ENCODE measurements around the gene POR.
"Not testable (repeated sequence)": the region's sequence is repeated elsewhere in the genome, so short reads cannot be mapped to it uniquely, and the experiment has no call there.

The POR gene

DNA sequence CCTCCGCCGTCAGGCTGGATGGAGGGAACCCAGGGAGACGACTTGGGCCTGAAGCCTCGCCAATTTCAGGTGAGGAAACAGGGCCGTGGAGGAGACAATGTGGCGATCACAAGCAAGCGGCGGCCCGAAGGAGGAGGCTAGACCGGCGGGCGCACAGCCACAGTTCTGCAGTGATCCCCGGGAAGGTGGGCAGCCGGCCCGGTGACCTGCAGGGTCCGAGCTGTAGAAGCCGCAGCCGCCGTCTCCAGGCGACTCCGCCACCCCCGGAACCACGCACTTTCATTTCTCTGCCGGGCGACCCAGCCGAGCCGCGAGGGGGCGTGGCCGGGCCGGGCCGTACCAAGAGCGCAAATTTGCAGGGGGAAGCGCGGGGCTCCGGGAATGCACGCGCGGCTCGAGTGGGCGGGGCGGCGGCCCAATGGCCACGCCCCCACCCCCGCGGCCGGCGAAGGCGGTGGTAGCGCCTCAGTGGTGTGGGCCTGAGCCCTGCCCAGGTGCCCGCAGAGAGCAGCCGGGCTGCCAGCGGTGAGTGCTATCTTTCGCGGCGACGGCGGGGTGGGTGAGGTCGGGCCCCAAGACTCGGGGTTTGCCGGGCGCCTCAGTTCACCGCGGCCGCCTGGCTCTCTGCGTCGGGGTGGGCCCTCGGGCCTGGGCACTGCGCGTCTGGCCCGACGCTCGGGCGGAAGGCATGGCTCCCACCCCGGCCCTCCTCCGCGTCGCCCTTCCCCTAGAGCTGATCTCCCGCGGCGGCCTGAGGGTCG lies at the start of gene POR:
TSS of gene POR (plus strand) at position 501 of the 761 bp plus-strand sequence. CDS start 38,847 bp downstream, outside the sequence.
- DNase-seq (ENCODE audit: low read depth): peak; percentile 83

DNA sequence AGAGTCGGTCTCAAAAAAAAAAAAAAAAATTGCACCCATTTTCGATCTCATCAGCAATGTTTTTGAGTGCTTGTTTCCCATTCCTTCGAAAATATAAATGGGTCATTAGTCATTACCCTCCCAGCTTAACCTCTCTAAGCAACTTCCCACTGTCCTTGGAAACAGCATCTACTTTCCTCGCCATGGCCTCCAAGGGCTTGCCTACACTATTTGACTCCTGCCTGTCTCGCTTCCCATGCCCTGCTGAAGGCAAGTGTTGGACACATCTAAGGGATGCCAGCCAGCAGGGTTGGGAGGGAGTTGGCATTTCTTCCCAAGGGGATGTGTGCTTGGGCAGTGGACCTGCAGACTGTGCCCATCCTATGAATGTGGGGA lies 48.9 kb upstream of the POR start:
- no peak for DNase-seq (ENCODE audit: low read depth)

DNA sequence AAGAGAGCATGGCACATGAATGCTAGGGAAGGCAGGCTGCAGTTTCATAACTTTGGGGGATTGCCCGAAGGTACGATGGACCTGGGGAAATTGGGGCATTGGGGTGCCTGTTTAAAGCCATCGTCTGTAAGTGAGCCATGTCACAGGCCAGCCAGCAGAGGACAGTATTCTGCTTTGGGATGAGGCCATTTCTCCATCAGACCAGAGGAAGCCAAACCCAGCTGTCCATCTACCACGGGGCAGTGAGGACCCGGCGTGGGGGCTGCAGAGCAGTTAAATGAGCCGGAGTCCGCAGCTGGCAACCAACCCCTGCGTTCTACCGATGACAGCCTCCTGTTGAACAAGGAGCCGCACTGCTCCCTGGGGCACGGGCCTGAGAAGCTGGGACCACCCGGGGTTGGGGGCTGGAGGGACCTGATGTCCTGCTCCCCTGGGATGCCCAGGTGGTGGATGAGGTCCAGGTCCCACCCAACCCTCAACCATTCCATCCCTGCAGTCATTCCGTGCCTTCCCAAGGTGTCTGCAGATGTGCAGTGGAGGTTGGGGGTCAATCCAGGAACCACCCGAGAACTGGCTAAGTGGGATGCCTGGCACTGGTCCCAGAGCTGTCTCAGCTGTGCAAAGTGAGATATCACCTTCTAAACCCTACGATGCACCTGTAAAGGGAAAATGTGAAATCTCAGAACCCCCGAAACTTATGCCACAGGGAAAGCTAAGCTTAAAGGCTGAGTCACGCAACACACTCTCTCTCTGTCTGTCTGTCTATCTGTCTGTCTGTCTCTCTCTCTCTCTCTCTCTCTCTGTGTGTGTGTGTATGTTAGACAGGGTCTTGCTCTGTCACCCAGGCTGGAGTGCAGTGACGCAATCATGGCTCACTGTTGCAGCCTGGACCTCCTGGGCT lies 48.2 kb upstream of the POR start:
- no peak for DNase-seq (ENCODE audit: low read depth)

GRCh38 chr7:75867390-75867717 lies 47.6 kb upstream of the POR start:
- DNase-seq (ENCODE audit: low read depth): no peak

DNA sequence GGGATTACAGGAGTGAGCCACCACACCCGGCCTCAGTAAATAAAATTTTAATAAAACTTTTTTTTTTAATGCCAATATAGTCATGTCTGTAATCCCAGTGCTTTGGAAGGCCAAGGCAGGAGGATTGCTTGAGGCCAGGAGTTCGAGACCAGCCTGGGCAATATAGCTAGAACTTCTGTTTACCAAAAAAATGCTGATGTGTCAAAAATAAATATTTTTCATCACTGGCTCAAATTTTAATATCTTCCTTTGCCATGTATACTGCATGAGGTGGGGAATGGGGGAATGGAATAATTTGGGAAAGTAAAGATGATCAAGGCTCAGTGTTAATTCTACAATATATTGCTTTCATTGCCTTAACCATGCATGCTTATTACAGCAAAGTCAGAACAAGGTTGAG lies 46.8 kb upstream of the POR start:
- DNase-seq (ENCODE audit: low read depth): no peak

- no peak for DNase-seq (ENCODE audit: low read depth)
Observed at GRCh38 chr7:75869776-75870379, 45.1 kb upstream of the POR start.

DNA sequence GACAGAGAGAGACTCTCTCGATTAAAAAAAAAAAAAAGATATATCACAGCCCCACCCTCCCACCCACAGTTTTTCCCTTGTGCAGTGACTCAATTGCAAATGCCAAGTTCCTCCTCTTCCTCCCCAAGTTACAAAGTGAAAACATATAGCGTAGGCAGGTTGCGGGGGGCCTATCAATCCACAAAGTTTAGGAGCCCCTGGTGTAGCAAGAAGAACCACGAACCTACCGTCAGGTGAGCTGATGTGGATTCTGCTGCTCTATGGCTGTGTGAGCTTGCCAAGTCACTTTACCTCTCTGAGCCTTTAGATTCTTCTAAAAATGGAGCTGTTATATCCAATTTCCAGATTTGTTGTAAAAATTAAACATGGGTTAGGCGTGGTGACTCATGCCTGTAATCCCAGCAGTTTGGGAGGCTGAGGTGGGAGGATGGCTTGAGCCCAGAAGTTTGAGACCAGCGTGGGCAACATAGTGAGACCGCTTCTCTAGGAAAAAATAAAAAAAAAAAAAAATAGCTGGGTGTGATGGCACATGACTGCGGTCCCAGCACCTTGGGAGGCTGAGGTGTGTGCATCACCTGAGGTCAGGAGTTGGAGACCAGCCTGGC lies 44.3 kb upstream of the POR start:
- DNase-seq (ENCODE audit: low read depth): no peak

GRCh38 chr7:75872073-75872782 lies 42.7 kb upstream of the POR start:
- DNase-seq (ENCODE audit: low read depth): no peak

GRCh38 chr7:75874180-75874579 lies 40.8 kb upstream of the POR start:
- DNase-seq (ENCODE audit: low read depth): not testable (repeated sequence)

- DNase-seq (ENCODE audit: low read depth): no peak
Observed at GRCh38 chr7:75875113-75876080, 39.6 kb upstream of the POR start.

- DNase-seq (ENCODE audit: low read depth): no peak
Observed at GRCh38 chr7:75876126-75876881, 38.7 kb upstream of the POR start.

- DNase-seq (ENCODE audit: low read depth): no peak
Observed at GRCh38 chr7:75878312-75878768, 36.6 kb upstream of the POR start.

GRCh38 chr7:75878769-75879611 lies 36.0 kb upstream of the POR start, which contains the start of gene RHBDD2:
TSS of gene RHBDD2 (plus strand) at chr7:75879034. CDS start at chr7:75879083, 49 bp downstream.
- DNase-seq (ENCODE audit: low read depth): peak; percentile 76

GRCh38 chr7:75879771-75880184 lies 35.2 kb upstream of the POR start:
- DNase-seq (ENCODE audit: low read depth): no peak

DNA sequence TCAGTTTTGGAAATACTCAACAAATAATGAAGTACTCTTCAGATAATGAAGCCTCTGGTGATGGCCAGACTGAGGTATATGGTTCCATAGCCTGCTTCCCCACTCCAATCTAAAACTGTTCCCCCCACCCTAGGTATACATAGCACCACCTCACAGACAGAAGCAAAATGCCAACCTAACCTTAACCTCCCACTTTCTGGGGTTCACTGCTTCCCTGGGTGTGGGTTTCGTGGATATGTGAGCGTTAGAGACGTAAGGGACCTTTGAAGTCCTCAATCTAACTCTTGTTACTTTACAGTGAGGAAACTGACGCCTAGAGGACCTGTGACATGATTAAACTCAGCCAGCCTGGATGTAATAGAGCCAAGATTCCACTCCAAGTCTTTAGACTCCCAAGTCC lies 34.7 kb upstream of the POR start:
- no peak for DNase-seq (ENCODE audit: low read depth)

- DNase-seq (ENCODE audit: low read depth): no peak
Observed at GRCh38 chr7:75881436-75882095, 33.4 kb upstream of the POR start.

DNA sequence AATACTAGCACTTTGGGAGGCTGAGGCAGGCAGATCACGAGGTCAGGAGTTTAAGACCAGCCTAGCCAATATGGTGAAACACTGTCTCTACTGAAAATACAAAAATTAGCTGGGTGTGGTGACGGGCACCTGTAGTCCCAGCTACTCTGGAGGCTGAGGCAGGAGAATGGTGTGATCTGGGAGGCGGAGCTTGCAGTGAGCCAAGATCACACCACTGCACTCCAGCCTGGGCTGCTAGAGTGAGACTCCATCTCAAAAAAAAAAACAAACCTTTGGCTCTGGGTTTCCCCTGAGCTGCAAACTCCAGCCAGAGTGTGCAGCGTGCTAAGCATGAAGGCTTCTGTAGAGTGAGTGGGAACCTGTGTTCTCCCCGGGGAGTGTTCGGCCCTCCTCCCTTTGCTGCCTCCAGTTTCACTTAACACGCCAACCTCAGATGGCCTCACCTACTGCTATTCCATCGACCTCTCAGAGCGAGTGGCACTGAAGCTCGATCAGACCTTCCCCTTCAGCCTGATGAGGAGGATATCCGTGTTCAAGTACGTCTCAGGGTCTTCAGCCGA lies 31.6 kb upstream of the POR start:
- not testable (repeated sequence) for DNase-seq (ENCODE audit: low read depth)

DNA sequence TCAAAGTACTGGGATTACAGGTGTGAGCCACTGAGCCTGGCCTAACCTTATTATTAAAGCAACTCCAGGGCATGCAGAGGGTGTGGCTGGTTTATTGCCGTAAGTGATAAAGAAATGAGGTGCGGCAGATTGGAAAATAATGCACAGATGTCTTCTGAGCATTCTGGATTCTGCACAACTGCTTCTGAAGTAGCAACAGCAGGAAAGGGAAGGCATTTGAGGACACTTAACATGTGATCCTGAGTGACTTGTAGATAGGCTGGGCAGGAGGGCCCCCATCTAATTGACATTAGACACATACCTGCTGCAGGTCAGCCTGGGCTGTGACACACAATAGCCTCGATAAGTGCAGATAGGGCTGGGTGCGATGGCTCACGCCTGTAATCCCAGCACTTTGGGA lies 30.5 kb upstream of the POR start:
- no peak for DNase-seq (ENCODE audit: low read depth)
